AG04450 (cell line): ENCODE results near the gene RBM44. TPM values are rescaled to one million over a fixed set of nuclear protein-coding genes. Genes with fewer than 3 reads are reported as not detected.

Experiments used
- CTCF ChIA-PET: fragments of 300-600, 350-600 bp; formaldehyde crosslinking; extraction: SDS; loops from one replicate; lab custom pipeline; 2022; ENCODE audit warnings: antibody characterized with exemption, inconsistent platforms; lab: Charles Lee
- POLR2A ChIA-PET: fragments of 350-600 bp; formaldehyde crosslinking; extraction: SDS; loops from one replicate; lab custom pipeline; 2021; ENCODE audit warnings: antibody characterized with exemption, inconsistent platforms; lab: Yijun Ruan, JAX
- DNase-seq: peaks from one replicate; pipeline ENCODE4 v3.0.0-alpha.2; 2011; ENCODE audit warnings: low read depth, low spot score
- H3K27ac ChIP-seq: one replicate; pipeline ENCODE4 v1.5.1; 2012; ENCODE audit warnings: low read depth, low read length, control low read depth
- H3K27me3 ChIP-seq: one replicate; pipeline ENCODE4 v1.6.0; 2012; ENCODE audit warnings: low read length; ENCODE audit not compliant: control insufficient read depth, insufficient read depth
- H3K4me3 ChIP-seq: 2 replicates; pipeline ENCODE4 v1.5.1; 2011; ENCODE audit warnings: mild to moderate bottlenecking, low read depth, low read length, control low read depth
- H3K9me3 ChIP-seq: 2 replicates; pipeline ENCODE4 v1.5.1; 2012; ENCODE audit warnings: low read length; ENCODE audit not compliant: control insufficient read depth, insufficient read depth
- polyA plus RNA-seq: library from polyadenylated mRNA; depleted of rRNA; stranded (reverse); fragments of >200 nt; gene quantifications from 2 replicates; pipeline ENCODE4 v1.2.3, GENCODE V29; 2011
- TF ChIP-seq, protein P1 (sequence below): IDR thresholded peaks from 2 replicates; pipeline ENCODE4 v1.5.1; 2011; ENCODE audit warnings: low read depth, low read length, control low read depth, inconsistent platforms

The RBM44 gene
- polyA plus RNA-seq, 1 experiment, result 0.16 TPM

DNA sequence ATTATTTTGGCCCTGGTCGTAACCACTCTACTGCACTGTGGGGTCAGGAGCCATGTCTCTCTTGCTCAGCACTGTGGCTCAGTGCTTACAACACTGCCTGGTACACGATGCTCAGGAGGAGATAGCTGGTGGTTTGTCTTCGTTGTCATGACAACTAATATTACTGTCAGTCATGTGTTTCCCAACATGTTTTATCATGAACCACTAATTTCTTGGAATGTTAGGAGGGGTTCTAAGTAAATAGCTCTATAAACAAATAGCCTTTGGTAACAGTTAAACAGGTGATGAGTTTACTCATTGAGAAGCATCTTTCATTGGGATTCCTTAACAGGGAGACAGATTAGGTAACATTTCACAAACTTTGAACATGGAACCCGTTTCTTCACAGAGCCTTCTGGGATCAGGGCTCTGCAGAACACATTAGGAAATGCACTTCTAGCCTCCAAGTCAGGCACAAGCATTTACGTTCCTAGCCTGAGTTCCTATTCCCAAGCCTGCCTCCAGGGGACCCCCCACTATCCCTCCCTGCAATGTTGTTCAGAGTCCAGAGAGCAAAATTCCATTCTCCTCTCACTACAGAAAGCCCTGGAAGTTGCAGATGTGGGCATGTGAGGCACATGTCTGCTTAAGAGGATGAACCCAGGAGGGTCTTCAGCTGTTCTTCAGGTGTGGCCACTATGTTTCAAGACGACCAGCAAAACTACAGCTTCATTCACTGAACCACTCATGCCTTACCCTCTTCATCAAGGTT, 6.4 kb upstream of the RBM44 start:
- no peak overlapping the region for H3K4me3 ChIP-seq
- H3K27me3 ChIP-seq, result no peaks in the 10 kb centered on the region
- H3K9me3 ChIP-seq, result peaks cover 2% of the 10 kb centered on the region
- no peak for DNase-seq
- POLR2A ChIA-PET, result no interaction called here
- TF ChIP-seq, protein P1, sequence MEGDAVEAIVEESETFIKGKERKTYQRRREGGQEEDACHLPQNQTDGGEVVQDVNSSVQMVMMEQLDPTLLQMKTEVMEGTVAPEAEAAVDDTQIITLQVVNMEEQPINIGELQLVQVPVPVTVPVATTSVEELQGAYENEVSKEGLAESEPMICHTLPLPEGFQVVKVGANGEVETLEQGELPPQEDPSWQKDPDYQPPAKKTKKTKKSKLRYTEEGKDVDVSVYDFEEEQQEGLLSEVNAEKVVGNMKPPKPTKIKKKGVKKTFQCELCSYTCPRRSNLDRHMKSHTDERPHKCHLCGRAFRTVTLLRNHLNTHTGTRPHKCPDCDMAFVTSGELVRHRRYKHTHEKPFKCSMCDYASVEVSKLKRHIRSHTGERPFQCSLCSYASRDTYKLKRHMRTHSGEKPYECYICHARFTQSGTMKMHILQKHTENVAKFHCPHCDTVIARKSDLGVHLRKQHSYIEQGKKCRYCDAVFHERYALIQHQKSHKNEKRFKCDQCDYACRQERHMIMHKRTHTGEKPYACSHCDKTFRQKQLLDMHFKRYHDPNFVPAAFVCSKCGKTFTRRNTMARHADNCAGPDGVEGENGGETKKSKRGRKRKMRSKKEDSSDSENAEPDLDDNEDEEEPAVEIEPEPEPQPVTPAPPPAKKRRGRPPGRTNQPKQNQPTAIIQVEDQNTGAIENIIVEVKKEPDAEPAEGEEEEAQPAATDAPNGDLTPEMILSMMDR, result peak; percentile 36; the same call in 1 of the 2 replicates
- CTCF ChIA-PET, result interaction anchor here (1.1 kb wide), 1 partner anchor 17 kb away, joined by 4 read pairs; no protein-coding TSS in a partner anchor
- H3K27ac ChIP-seq, result no peak overlapping the region

DNA sequence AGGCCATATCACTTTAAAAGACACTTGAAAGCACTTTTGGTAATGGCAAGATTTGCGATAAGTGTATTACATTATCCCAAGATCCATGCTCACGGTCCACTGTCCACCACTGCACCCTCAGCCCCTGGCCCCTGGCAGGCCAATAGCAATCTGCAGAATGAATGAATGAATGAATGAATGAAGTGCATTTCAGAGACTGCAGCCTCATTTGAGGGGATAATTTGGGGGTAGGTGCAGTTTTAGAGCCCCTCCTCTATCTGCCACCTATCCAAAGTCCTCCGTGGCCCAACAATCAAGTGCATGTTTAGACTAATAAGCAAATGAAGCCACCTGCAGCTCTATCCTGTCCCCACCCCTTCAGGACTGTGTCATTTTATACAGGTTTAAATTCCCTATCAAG, 1.3 kb upstream of the RBM44 start:
- H3K27ac ChIP-seq, result no peak overlapping the region
- H3K9me3 ChIP-seq, result peaks cover 14% of the 10 kb centered on the region
- DNase-seq, result no peak
- TF ChIP-seq, protein P1, result no peak
- POLR2A ChIA-PET, result no interaction called here
- H3K4me3 ChIP-seq, result no peak overlapping the region
- H3K27me3 ChIP-seq, result no peaks in the 10 kb centered on the region
- CTCF ChIA-PET, result no interaction called here

DNA sequence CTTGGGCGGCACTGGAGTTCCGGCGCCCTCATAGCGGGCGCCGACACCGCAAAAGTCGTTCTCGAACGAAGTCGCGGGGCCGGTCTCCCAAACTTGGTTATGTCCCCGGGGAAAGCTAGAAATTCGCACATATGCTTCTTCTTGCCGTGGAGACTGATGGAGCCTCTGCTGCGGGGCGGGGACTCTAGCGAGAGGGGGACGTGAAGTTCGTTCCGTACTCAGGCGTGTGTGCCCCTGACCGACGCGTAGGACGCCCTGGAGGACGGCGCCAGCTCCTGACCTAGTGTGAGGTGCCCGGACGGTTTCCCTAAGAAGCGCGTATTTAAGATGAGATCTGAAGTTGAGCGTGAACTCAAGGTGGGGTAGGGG, 465 bp downstream of the RBM44 start:
- ChIA-PET CTCF (no interaction called here), POLR2A (no interaction called here)
- Histone ChIP-seq H3K27me3 (no peaks in the 10 kb centered on the region), H3K9me3 (peaks cover 14% of the 10 kb centered on the region), H3K4me3 (no peak overlapping the region), H3K27ac (no peak overlapping the region)
- no peak for DNase-seq
- TF ChIP-seq, protein P1, result no peak

DNA sequence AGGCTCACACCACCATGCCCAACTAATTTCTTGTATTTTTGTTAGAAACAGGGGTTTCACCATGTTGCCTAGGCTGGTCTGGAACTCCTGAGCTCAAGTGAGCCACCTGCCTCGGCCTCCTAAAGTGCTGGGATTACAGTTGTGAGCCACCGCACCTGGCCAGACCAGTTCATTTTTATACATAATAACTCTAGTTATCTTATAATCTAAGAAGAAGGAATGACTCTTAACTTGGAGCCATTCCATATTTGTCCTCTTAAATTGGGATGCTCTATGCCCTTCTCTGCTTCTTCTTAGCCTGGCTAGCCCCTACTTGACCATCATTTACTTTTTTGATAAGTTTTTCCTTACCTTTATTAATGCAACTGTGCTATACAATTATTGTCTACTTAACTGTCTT, 2.9 kb downstream of the RBM44 start:
- no peak for DNase-seq
- H3K9me3 ChIP-seq, result peaks cover 14% of the 10 kb centered on the region
- peaks cover 2% of the 10 kb centered on the region for H3K27me3 ChIP-seq
- TF ChIP-seq, protein P1, result no peak
- no peak overlapping the region for H3K27ac ChIP-seq
- ChIA-PET POLR2A (no interaction called here), CTCF (no interaction called here)
- H3K4me3 ChIP-seq, result no peak overlapping the region

DNA sequence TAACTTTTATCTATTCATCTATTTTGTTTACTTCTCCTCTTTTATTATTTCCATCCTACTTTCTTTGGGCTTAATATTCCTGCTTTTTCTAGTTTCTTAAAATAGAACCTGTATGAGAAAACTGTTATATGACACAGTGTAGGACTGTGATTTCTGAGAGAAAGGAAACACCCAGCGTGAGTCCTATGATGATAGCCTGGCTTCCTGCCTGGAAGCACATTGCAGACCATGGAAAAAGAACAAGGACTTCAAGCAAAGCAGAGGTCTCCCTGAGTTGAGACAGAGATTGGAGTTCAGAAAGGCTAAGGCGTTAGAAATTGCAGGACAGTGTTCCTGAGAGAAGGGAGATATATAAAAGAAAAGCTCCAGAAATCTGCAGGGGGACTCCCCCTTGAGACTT, 7.8 kb downstream of the RBM44 start:
- H3K4me3 ChIP-seq, result no peak overlapping the region
- H3K27ac ChIP-seq, result no peak overlapping the region
- no peak for DNase-seq
- peaks cover 23% of the 10 kb centered on the region for H3K27me3 ChIP-seq
- TF ChIP-seq, protein P1, result no peak
- CTCF ChIA-PET, result no interaction called here
- POLR2A ChIA-PET, result no interaction called here
- H3K9me3 ChIP-seq, result 0 out of 2 replicates have a peak, but pooled peaks cover 2% of the 10 kb centered on the region
